NCI-H2029 (cell line): ENCODE measurements around the gene GSK3B.

Source experiments
- DNase-seq: peaks from one replicate; lab custom pipeline; 2025; lab: John Stamatoyannopoulos, UW

Gene GSK3B

DNA sequence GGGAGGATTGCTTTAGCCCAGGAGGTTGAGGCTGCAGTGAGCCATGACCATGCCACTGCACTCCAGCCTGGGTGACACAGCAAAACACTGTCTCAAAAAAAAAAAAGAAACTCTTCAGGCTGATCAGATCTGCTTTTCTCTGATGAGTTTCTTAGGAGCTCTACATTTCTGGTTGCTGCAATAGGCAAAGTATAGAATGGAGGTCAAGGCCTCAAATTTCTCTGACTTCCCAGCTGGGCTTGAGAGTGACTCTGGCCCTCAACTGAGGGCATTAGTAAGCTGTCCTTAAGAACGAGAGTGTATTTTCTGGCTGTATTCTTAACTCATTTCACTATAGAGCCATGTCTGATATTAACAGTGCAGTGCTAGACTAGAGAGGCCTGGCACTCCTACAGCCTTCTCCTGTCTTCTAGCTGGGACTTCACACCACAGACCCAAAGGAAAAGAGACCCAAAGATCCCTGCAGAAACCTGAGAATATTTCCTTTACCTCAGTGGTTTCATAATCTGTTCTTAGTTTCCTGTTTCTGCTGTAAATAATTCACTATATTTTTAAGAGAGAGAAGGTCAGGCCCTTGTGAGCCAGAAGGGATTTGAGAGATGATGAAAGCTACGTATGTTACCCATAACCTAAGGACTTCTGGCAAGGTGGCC, 314.4 kb downstream of the GSK3B start:
- DNase-seq, result no peak

DNA sequence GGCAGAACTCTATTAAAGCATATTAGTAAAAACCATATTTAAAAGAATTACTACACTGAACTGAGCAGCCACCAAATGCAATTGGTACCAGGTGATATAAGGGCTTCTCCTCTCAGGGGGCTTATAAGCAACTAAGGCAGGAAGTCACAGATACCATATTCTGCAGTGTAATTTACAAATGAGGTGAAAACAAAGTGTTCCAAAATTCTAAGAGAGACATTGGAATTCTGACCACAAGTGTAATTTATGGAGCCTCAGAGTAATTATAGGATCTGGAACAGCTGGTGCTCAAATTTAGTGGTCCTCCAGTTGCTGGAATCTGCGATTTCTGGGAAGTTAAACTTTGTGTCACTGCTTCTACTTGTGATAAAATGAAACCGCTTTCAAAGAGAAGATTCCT, 315.4 kb downstream of the GSK3B start:
- DNase-seq, result no peak

- DNase-seq, result no peak
Measured at GRCh38 chr3:119778176-119778575, 316.1 kb downstream of the GSK3B start.

DNA sequence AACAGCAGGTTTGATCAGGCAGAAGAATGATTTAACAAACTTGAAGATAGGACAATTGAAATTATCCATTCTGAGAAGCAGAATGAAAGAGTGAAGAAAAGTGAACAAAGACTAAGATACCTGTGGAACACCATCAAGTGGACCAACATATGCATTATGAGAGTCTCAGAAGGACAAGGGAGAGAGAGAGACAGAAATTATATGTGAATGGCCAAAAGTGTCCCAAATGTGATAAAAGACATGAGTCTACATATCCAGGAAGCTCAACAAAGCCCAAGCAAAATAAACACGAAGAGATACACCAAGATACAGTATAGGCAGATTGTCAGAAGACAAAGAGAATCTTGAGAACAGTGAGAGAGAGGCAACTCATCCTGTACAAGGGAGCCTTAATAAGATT, 317.9 kb downstream of the GSK3B start:
- DNase-seq, result no peak

DNA sequence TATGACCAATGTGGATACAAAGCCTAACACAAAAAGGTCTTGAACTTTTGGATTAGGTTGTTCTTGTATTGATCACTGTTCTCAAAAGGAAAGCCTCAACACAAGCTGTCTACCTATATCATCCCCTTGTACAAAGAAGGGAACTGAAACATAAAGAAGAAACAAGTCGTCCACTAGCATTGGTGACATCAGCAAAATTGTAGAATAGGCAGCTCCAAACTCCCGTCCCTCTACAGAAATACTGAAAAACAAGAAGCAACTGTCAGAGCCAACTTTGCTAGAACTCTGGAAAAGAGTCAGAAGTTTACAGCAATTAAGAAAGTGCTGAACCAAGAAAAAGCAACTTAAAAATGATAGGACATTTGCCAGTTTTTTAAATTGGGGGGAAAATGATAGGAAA, 319.8 kb downstream of the GSK3B start:
- DNase-seq, result no peak
